Gastroesophageal sphincter (tissue), 3 donors: ENCODE results near the gene CPNE5.

Source experiments
- EP300 ChIP-seq: sonication (generic); formaldehyde crosslinking; IDR thresholded peaks from one replicate; pipeline ENCODE4 v1.6.1; 2017; ENCODE audit warnings: antibody characterized with exemption, mild to moderate bottlenecking
- POLR2A ChIP-seq, 2 donors: fragments of 450-650 bp; IDR thresholded peaks; one replicate each; pipeline ENCODE4 v1.6.1; 2017; ENCODE audit warnings: antibody characterized with exemption in 2 of 2, mild to moderate bottlenecking in 2 of 2, moderate library complexity in 1 of 2
- POLR2AphosphoS5 ChIP-seq: sonication (generic); formaldehyde crosslinking; IDR thresholded peaks from one replicate; pipeline ENCODE4 v1.6.1; 2017; ENCODE audit warnings: antibody characterized with exemption
- TF ChIP-seq, protein P1 (sequence below), 4 experiments: fragments of 200-600 bp in 2 of 4; fragments of 450-650 bp in 2 of 4; sonication (generic) in 1 of 4; IDR thresholded peaks; one replicate each; pipeline ENCODE4 v1.5.1; 2017 to 2019; ENCODE audit warnings: antibody characterized with exemption in 4 of 4, mild to moderate bottlenecking in 2 of 4, moderate library complexity in 2 of 4

DNA sequence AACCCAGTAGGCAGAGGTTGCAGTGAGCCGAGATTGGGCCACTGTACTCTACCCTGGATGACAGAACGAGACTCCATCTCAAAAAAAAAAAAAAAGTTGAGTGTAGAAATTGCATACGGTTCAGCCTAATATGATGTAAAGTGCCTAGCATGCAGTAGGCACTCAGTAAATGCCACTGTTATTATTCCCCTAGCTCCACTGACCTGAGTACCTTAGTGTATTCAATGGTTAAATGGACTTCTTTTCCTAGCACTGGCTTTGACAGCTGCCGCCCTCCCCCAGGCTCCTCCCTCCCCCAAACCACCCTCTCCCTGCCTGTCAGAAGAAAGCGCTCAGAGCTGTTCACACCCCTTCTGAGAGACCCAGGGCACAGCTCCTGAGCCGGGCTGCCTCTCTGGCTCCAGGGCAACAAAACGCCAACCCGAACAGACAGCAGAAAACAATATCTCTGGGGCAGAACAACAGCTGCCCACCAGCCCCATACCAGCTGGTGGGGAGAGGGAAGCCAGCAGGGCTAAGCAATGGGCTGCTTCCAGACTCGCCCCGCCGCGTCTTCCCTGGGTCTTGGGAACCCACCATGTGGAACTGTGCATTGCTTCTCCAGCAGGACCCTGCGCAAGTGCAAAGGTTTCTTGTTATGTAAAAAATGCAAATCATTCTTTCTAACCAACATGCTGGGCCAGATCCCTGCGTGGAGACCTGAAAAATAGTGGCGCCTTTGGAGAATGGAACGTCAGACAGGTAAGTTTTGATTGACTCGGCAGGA lies 4.5 kb downstream of the CPNE5 start:
- TF ChIP-seq POLR2A (IDR thresholded peaks at IDR 0.05) (no peak), POLR2AphosphoS5 (no peak), EP300 (no peak)
- TF ChIP-seq, protein P1, sequence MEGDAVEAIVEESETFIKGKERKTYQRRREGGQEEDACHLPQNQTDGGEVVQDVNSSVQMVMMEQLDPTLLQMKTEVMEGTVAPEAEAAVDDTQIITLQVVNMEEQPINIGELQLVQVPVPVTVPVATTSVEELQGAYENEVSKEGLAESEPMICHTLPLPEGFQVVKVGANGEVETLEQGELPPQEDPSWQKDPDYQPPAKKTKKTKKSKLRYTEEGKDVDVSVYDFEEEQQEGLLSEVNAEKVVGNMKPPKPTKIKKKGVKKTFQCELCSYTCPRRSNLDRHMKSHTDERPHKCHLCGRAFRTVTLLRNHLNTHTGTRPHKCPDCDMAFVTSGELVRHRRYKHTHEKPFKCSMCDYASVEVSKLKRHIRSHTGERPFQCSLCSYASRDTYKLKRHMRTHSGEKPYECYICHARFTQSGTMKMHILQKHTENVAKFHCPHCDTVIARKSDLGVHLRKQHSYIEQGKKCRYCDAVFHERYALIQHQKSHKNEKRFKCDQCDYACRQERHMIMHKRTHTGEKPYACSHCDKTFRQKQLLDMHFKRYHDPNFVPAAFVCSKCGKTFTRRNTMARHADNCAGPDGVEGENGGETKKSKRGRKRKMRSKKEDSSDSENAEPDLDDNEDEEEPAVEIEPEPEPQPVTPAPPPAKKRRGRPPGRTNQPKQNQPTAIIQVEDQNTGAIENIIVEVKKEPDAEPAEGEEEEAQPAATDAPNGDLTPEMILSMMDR (IDR thresholded peaks at IDR 0.05), result no peak
